HAP-1 (cell line): ENCODE results near the gene SENP8.

Experiments used
- DNase-seq, 2 experiments: peaks; one replicate each; pipeline ENCODE4 v3.0.0-alpha.2; 2016 to 2020; ENCODE audit warnings: low spot score in 2 of 2
- H3K27me3 ChIP-seq: fragments of 250-450 bp; sonication (Bioruptor Pico); 2 replicates; pipeline ENCODE4 v1.5.1; 2020; ENCODE audit warnings: low read depth, mild to moderate bottlenecking, moderate library complexity
- H3K36me3 ChIP-seq: fragments of 250-450 bp; sonication (Bioruptor Pico); replicated peaks from 2 replicates; pipeline ENCODE4 v1.5.1; 2020; ENCODE audit warnings: mild to moderate bottlenecking
- H3K4me1 ChIP-seq: fragments of 250-450 bp; sonication (Bioruptor Pico); 2 replicates; pipeline ENCODE4 v1.5.1; 2020; ENCODE audit warnings: mild to moderate bottlenecking
- H3K4me3 ChIP-seq: fragments of 250-450 bp; sonication (Bioruptor Pico); 2 replicates; pipeline ENCODE4 v1.5.1; 2020; ENCODE audit warnings: mild to moderate bottlenecking, moderate library complexity
- H3K9me3 ChIP-seq: fragments of 250-450 bp; sonication (Bioruptor Pico); 2 replicates; pipeline ENCODE4 v1.5.1; 2020; ENCODE audit warnings: mild to moderate bottlenecking, moderate library complexity
- in situ Hi-C: fragments of 300-500 bp; cut with MboI; formaldehyde crosslinking; loops from 3 replicates; pipeline ENCODE4 v1.14.3; 2020; ENCODE audit warnings: low sequenced_read_pairs, inconsistent platforms, mixed read lengths

SENP8 gene

GRCh38 chr15:72176743-72177142 is 58.5 kb downstream of the SENP8 start:
- H3K36me3 ChIP-seq, result no peaks in the 10 kb centered on the region
- H3K27me3 ChIP-seq, result peaks cover 8% of the 10 kb centered on the region; the same call in 1 of the 2 replicates
- no peak overlapping the region for H3K4me3 ChIP-seq
- in situ Hi-C loops, result no loop called here
- no peaks in the 10 kb centered on the region for H3K9me3 ChIP-seq
- no peaks in the 10 kb centered on the region for H3K4me1 ChIP-seq
- DNase-seq, result no peak

- peaks cover 12% of the 10 kb centered on the region; the same call in 1 of the 2 replicates for H3K27me3 ChIP-seq
- H3K36me3 ChIP-seq, result no peaks in the 10 kb centered on the region
- no peaks in the 10 kb centered on the region for H3K9me3 ChIP-seq
- DNase-seq, result no peak
- in situ Hi-C loops, result no loop called here
- no peak overlapping the region for H3K4me3 ChIP-seq
- no peaks in the 10 kb centered on the region for H3K4me1 ChIP-seq
Observed at GRCh38 chr15:72178976-72179585, 60.9 kb downstream of the SENP8 start.

- Histone ChIP-seq H3K4me3 (no peak overlapping the region), H3K9me3 (no peaks in the 10 kb centered on the region), H3K36me3 (no peaks in the 10 kb centered on the region), H3K4me1 (no peaks in the 10 kb centered on the region), H3K27me3 (peaks cover 13% of the 10 kb centered on the region; the same call in 1 of the 2 replicates)
- DNase-seq, result peak in 1 of 2 experiments; percentile 53
- in situ Hi-C loops, result no loop called here
Observed at GRCh38 chr15:72179950-72180581, 61.9 kb downstream of the SENP8 start.

GRCh38 chr15:72180761-72181324 is 62.6 kb downstream of the SENP8 start:
- DNase-seq, result no peak

GRCh38 chr15:72182244-72182643 is 64.0 kb downstream of the SENP8 start:
- H3K36me3 ChIP-seq, result no peaks in the 10 kb centered on the region
- H3K9me3 ChIP-seq, result no peaks in the 10 kb centered on the region
- no peak for DNase-seq
- H3K4me3 ChIP-seq, result no peak overlapping the region
- H3K27me3 ChIP-seq, result peaks cover 18% of the 10 kb centered on the region
- H3K4me1 ChIP-seq, result no peaks in the 10 kb centered on the region
- in situ Hi-C loops, result no loop called here

More at GRCh38 chr15:72180761-72181324, 62.6 kb downstream of the SENP8 start:
- H3K4me1 ChIP-seq, result no peaks in the 10 kb centered on the region
- in situ Hi-C loops, result no loop called here
- H3K9me3 ChIP-seq, result no peaks in the 10 kb centered on the region
- no peaks in the 10 kb centered on the region for H3K36me3 ChIP-seq
- H3K27me3 ChIP-seq, result peaks cover 16% of the 10 kb centered on the region
- H3K4me3 ChIP-seq, result no peak overlapping the region

- no peak overlapping the region for H3K4me3 ChIP-seq
- DNase-seq, result peak in 1 of 2 experiments; percentile 52
- H3K27me3 ChIP-seq, result peaks cover 18% of the 10 kb centered on the region
- H3K36me3 ChIP-seq, result no peaks in the 10 kb centered on the region
- no peaks in the 10 kb centered on the region for H3K9me3 ChIP-seq
- no peaks in the 10 kb centered on the region for H3K4me1 ChIP-seq
- in situ Hi-C loops, result no loop called here
Observed at GRCh38 chr15:72182673-72183072, 64.5 kb downstream of the SENP8 start.

GRCh38 chr15:72183781-72184164 is 65.6 kb downstream of the SENP8 start:
- no peak for DNase-seq
- H3K4me3 ChIP-seq, result no peak overlapping the region
- H3K36me3 ChIP-seq, result no peaks in the 10 kb centered on the region
- H3K4me1 ChIP-seq, result no peaks in the 10 kb centered on the region
- H3K9me3 ChIP-seq, result no peaks in the 10 kb centered on the region
- in situ Hi-C loops, result no loop called here
- peaks cover 20% of the 10 kb centered on the region for H3K27me3 ChIP-seq

- H3K4me1 ChIP-seq, result no peaks in the 10 kb centered on the region
- no peaks in the 10 kb centered on the region; the same call in 1 of the 2 replicates for H3K9me3 ChIP-seq
- DNase-seq, result peak in 1 of 2 experiments; percentile 46
- H3K4me3 ChIP-seq, result no peak overlapping the region
- peaks cover 23% of the 10 kb centered on the region for H3K27me3 ChIP-seq
- in situ Hi-C loops, result no loop called here
- H3K36me3 ChIP-seq, result no peaks in the 10 kb centered on the region
Observed at GRCh38 chr15:72184165-72184811, 66.1 kb downstream of the SENP8 start.

- Histone ChIP-seq H3K4me3 (no peak overlapping the region), H3K9me3 (no peaks in the 10 kb centered on the region; the same call in 1 of the 2 replicates), H3K4me1 (no peaks in the 10 kb centered on the region), H3K36me3 (no peaks in the 10 kb centered on the region), H3K27me3 (peaks cover 38% of the 10 kb centered on the region)
- in situ Hi-C loops, result no loop called here
- no peak for DNase-seq
Observed at GRCh38 chr15:72189250-72189902, 71.2 kb downstream of the SENP8 start.

GRCh38 chr15:72192416-72192815 is 74.2 kb downstream of the SENP8 start:
- Histone ChIP-seq H3K4me1 (no peaks in the 10 kb centered on the region), H3K36me3 (no peaks in the 10 kb centered on the region), H3K4me3 (no peak overlapping the region), H3K27me3 (peaks cover 24% of the 10 kb centered on the region), H3K9me3 (no peaks in the 10 kb centered on the region; the same call in 1 of the 2 replicates)
- in situ Hi-C loops, result no loop called here
- no peak for DNase-seq
